Measurements from ENCODE around the gene RSU1. TPM values are rescaled to one million over a fixed set of nuclear protein-coding genes. Genes with fewer than 3 reads are reported as not detected.
A peak's percentile ranks its signal among the peaks of the same experiment; 100 is the strongest.

RSU1 gene
- total and polyA plus RNA-seq, 10 of the 15 experiments (the other 5 are each of a cell fraction or from before 2014, with no cell fraction given) = 49.2 to 139 (median 81.3) TPM

GRCh38 chr10:16653224-16653623 lies 164.0 kb downstream of the RSU1 start (continued):
- TF ChIP-seq, protein P1, sequence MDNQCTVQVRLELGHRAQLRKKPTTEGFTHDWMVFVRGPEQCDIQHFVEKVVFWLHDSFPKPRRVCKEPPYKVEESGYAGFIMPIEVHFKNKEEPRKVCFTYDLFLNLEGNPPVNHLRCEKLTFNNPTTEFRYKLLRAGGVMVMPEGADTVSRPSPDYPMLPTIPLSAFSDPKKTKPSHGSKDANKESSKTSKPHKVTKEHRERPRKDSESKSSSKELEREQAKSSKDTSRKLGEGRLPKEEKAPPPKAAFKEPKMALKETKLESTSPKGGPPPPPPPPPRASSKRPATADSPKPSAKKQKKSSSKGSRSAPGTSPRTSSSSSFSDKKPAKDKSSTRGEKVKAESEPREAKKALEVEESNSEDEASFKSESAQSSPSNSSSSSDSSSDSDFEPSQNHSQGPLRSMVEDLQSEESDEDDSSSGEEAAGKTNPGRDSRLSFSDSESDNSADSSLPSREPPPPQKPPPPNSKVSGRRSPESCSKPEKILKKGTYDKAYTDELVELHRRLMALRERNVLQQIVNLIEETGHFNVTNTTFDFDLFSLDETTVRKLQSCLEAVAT (IDR thresholded peaks at IDR 0.05) = no peak
- TF ChIP-seq STAT3 (IDR thresholded peaks at IDR 0.05; ENCODE audit: low read depth, low read length) = no peak
- no peak for TF ChIP-seq ZNF217 (IDR thresholded peaks at IDR 0.05)
- no peak for TF ChIP-seq NFXL1 (IDR thresholded peaks at IDR 0.05; ENCODE audit: borderline replicate concordance)
- no peak for TF ChIP-seq RBBP5 (conservative IDR thresholded peaks at IDR 0.05)
- TF ChIP-seq IKZF2 (IDR thresholded peaks at IDR 0.05) = peak; percentile 57 to 61; a peak in 3 of 4 replicates
- TF ChIP-seq RELB (IDR thresholded peaks at IDR 0.05; ENCODE audit: low read depth) = 0 out of 2 replicates have a peak, but pooled peaks have one; percentile 27
- peak; percentile 57; the same call in 1 of the 2 replicates for TF ChIP-seq EED (IDR thresholded peaks at IDR 0.05; ENCODE audit: low read depth)
- no peak for TF ChIP-seq PKNOX1 (IDR thresholded peaks at IDR 0.05)
- no peak for TF ChIP-seq TCF7 (IDR thresholded peaks at IDR 0.05; ENCODE audit: borderline replicate concordance)
- no peak for TF ChIP-seq SMAD1 (IDR thresholded peaks at IDR 0.05; ENCODE audit: low read depth, partially characterized antibody)
- 0 out of 2 replicates have a peak, but pooled peaks have one; percentile 46 for TF ChIP-seq MEF2A (IDR thresholded peaks at IDR 0.05; ENCODE audit: insufficient read depth, low read depth, low read length)
- no peak for TF ChIP-seq CBX5 (IDR thresholded peaks at IDR 0.05; ENCODE audit: low read depth)
- TF ChIP-seq, protein P2, sequence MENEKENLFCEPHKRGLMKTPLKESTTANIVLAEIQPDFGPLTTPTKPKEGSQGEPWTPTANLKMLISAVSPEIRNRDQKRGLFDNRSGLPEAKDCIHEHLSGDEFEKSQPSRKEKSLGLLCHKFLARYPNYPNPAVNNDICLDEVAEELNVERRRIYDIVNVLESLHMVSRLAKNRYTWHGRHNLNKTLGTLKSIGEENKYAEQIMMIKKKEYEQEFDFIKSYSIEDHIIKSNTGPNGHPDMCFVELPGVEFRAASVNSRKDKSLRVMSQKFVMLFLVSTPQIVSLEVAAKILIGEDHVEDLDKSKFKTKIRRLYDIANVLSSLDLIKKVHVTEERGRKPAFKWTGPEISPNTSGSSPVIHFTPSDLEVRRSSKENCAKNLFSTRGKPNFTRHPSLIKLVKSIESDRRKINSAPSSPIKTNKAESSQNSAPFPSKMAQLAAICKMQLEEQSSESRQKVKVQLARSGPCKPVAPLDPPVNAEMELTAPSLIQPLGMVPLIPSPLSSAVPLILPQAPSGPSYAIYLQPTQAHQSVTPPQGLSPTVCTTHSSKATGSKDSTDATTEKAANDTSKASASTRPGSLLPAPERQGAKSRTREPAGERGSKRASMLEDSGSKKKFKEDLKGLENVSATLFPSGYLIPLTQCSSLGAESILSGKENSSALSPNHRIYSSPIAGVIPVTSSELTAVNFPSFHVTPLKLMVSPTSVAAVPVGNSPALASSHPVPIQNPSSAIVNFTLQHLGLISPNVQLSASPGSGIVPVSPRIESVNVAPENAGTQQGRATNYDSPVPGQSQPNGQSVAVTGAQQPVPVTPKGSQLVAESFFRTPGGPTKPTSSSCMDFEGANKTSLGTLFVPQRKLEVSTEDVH (IDR thresholded peaks at IDR 0.05; ENCODE audit: low read depth, partially characterized antibody) = no peak
- TF ChIP-seq, protein P3, sequence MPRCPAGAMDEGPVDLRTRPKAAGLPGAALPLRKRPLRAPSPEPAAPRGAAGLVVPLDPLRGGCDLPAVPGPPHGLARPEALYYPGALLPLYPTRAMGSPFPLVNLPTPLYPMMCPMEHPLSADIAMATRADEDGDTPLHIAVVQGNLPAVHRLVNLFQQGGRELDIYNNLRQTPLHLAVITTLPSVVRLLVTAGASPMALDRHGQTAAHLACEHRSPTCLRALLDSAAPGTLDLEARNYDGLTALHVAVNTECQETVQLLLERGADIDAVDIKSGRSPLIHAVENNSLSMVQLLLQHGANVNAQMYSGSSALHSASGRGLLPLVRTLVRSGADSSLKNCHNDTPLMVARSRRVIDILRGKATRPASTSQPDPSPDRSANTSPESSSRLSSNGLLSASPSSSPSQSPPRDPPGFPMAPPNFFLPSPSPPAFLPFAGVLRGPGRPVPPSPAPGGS (IDR thresholded peaks at IDR 0.05; ENCODE audit: borderline replicate concordance, insufficient read depth, low read depth, low read length, poor library complexity, severe bottlenecking) = no peak
- TF ChIP-seq, protein P4, sequence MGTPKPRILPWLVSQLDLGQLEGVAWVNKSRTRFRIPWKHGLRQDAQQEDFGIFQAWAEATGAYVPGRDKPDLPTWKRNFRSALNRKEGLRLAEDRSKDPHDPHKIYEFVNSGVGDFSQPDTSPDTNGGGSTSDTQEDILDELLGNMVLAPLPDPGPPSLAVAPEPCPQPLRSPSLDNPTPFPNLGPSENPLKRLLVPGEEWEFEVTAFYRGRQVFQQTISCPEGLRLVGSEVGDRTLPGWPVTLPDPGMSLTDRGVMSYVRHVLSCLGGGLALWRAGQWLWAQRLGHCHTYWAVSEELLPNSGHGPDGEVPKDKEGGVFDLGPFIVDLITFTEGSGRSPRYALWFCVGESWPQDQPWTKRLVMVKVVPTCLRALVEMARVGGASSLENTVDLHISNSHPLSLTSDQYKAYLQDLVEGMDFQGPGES (IDR thresholded peaks at IDR 0.05) = no peak
- no peak for TF ChIP-seq POLR2AphosphoS2 (IDR thresholded peaks at IDR 0.05; ENCODE audit: low read depth, low read length)
